T-helper 1 cell treated with Interleukin-12 subunit alpha and Interleukin-12 subunit beta and Interleukin-4 antibody, amounts not matched to agents 30 ng/mL and 1 ng/mL, for 36 hours (primary cell): ENCODE results near the gene IRAK1BP1. TPM values are rescaled to one million over a fixed set of nuclear protein-coding genes. Genes with fewer than 3 reads are reported as not detected.
"Not testable (repeated sequence)": the region's sequence is repeated elsewhere in the genome, so short reads cannot be mapped to it uniquely, and the experiment has no call there.

Experiments
- intact Hi-C: fragments of 100-400 bp; cut with micrococcal nuclease; formaldehyde crosslinking; loops from one replicate; pipeline ENCODE4 v1.15.1; 2024
- total RNA-seq: library from RNA; stranded (reverse); gene quantifications from 2 replicates; pipeline ENCODE4 v1.2.3, GENCODE V29; 2022

IRAK1BP1 gene
- 2.7 and 4.6 TPM in 2 replicates for total RNA-seq

DNA sequence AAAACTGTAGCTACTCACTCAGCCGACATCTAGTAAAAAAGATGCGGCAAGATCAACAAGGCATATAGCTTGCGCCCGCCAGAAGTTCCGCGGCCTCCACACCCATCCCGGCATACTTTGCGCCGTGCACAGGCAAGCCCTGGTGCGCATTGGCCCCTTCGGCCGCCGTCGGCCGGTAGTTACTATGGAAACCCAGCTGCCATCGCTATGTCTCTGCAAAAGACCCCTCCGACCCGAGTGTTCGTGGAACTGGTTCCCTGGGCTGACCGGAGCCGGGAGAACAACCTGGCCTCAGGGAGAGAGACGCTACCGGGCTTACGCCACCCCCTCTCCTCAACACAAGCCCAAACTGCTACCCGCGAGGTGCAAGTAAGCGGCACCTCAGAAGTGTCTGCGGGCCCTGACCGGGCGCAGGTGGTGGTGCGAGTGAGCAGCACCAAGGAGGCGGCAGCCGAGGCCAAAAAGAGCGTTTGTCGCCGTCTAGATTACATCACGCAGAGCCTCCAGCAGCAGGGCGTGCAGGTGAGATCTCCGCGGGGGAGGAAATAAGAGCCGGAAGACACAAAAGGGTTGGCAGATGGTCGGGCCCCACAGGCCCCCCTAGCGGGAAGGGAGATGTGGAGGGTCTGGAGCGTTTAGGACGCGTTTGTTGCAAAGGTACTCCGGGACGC is at the start of gene IRAK1BP1:
Gene IRAK1BP1 (plus strand): TSS at position 182 of the 671 bp plus-strand sequence. CDS start 26 bp downstream, at position 208.
- intact Hi-C loops = loop anchor here (1.0 to 10.0 kb wide), 7 partner anchors 177 to 1239 kb away; partner anchors contain the start of genes BCKDHB, HMGN3, LCA5 and PHIP

DNA sequence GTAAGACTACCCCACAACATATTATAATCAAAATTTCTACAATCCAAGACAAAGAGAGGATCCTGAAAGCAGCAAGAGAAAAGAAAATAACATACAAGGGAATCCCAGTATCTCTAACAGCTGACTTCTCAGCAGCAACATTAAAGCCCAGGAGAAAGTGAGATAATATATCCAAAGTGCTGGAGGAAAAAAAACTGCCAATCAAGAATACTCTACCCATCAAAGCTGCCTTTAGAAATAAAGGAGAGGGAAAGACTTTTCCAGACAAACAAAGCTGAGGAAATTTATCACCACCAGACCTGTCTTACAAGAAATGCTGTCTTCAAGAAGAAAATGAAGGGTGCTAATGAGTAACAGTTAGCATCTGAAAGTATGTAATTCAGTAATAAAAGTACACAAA is 43.3 kb upstream of the IRAK1BP1 start:
- intact Hi-C loops = no loop called here

- intact Hi-C loops = no loop called here
Measured at GRCh38 chr6:78829407-78829806, 37.9 kb upstream of the IRAK1BP1 start.

DNA sequence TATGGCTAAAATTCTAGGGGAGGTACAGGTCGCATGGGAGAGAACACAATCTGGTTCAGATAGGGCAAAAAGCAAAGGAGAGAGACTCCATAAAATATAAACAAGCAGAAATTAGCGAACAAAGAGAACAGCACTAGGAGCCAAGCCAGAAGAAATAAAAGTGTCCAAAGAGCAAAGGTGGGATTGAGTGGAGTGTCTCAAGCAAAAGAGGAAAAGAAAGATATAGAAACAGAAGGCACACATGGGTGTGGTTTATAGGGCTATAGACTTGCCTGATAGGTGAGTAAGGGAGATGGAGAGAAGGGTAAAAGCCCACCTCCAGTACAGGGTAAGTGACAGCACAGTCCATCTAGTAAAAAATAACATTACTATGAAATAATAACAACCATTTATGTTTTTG is 36.5 kb upstream of the IRAK1BP1 start:
- intact Hi-C loops = no loop called here

DNA sequence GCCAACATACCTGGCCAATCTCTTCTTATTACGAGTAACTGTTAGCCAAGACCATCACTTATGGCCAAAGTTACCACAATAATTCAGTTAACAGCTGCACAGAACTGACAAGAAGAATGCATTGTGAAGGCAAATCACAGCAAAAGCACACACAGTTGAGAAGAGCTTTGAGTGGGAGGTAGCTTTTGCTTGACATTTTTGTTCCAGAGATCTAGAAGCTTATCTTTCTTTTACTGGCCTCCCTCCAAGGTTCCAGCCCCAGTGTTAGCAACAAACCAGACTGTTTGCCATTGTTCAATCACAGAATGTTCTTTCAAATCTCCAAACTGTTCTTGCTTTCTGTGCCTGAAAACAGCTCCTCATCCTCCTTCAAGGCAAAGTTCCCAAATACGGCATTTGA is 35.9 kb upstream of the IRAK1BP1 start:
- intact Hi-C loops = no loop called here

DNA sequence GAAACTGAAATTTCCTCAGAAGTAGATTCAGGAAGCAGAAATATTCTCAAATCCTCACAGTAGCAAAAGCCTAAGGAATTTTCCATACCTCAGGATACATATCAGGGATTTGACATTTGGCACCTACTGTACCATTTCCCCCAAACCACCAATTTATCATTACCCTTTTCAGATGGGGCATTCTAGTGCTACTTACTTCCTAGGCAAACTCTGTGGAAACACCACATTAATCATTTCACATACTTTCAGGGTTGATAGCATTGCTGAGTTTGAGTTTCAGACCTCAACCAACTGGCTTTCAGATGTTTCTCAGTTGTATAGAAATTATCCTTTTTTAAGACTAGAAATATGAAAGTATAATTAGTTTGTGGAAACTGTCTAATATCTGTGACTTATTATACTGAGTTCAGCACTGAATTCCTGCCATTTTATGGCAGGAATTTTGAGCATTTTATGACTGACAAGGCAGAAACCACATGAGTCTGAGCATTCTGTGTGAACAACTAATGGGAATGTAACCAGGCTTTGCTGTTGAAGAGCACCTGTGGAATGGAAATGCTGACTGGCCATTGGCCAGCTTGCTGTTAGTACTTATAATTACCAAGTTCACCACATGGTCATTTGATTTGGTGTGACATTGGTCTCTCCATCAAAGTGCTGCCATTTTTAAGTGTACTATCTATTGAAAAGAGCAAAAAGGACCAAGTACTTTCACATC is 35.1 kb upstream of the IRAK1BP1 start:
- intact Hi-C loops = no loop called here

- intact Hi-C loops = no loop called here
Measured at GRCh38 chr6:78835817-78836216, 31.5 kb upstream of the IRAK1BP1 start.

GRCh38 chr6:78836598-78836997 is 30.8 kb upstream of the IRAK1BP1 start:
- intact Hi-C loops = no loop called here

DNA sequence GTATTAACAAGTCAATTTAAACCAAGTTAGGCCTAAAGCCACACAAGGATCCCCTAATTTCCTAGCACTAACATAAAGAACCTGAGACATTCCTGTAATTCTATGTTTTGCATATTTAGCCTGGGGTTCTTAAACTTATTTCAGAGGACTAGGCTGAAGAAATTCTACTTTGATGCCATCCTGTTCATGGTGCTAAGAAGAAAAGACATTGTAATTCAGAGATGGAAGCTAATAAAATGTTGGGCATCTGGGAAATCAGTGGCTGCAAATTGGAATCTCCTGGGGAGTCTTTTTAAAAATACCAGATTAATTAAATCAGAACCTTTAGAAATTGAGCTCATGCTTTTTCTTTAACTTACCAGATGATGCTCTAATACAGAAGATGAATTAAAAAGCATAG is 26.2 kb upstream of the IRAK1BP1 start:
- intact Hi-C loops = no loop called here

GRCh38 chr6:78842953-78843352 is 24.4 kb upstream of the IRAK1BP1 start:
- intact Hi-C loops = no loop called here

- intact Hi-C loops = no loop called here
Measured at GRCh38 chr6:78844899-78845298, 22.5 kb upstream of the IRAK1BP1 start.

- intact Hi-C loops = no loop called here
Measured at GRCh38 chr6:78845567-78845966, 21.8 kb upstream of the IRAK1BP1 start.

DNA sequence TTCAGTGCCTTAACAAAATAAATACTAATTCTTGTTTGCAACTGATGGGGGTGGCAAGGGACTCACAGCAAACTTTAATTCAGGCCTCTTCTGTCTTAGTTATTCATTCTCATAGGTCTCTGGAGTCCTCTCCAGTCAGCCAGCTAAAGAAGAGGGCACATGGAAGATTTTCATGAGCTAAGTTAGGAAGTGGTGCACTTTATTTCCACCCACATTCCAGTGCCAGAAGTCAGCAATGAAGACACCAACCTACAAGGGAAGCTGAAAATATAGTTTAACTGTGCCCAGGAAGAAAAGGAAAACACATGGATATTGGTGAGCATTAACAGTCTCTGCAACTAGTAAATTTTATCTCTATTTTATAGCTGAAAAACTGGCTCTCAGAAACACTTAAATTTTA is 16.7 kb upstream of the IRAK1BP1 start:
- intact Hi-C loops = no loop called here

- intact Hi-C loops = no loop called here
Measured at GRCh38 chr6:78851156-78851555, 16.2 kb upstream of the IRAK1BP1 start.

GRCh38 chr6:78854546-78854945 is 12.8 kb upstream of the IRAK1BP1 start:
- intact Hi-C loops = no loop called here

- intact Hi-C loops = not testable (repeated sequence)
Measured at GRCh38 chr6:78858339-78858938, 8.9 kb upstream of the IRAK1BP1 start.

- intact Hi-C loops = loop anchor here (10.0 kb wide), 1 partner anchor 183 kb away; no protein-coding TSS in a partner anchor
Measured at GRCh38 chr6:78861509-78861908, 5.8 kb upstream of the IRAK1BP1 start.

- intact Hi-C loops = loop anchor here (10.0 kb wide), 1 partner anchor 181 kb away; no protein-coding TSS in a partner anchor
Measured at GRCh38 chr6:78863576-78863975, 3.8 kb upstream of the IRAK1BP1 start.

DNA sequence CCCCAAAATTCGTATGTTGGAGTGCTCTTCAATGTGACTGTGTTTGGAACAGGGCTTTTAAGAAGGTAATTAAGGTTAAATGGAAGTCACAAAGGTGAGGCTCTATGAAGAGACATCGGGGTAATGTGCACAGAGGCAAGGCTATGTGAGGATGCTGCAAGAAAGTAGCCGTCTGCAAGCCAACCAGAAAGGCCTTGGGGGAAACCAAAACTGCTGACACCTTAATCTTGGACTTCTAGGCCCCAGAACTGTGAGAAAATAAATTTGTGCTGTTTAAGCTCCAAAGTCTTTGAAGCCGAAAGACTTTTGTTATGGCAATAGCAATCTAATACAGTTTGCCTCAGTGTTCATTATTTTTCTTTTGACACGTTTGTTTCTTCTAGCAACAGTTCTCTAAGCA is 2.4 kb upstream of the IRAK1BP1 start:
- intact Hi-C loops = loop anchor here (10.0 kb wide), 1 partner anchor 180 kb away; no protein-coding TSS in a partner anchor

DNA sequence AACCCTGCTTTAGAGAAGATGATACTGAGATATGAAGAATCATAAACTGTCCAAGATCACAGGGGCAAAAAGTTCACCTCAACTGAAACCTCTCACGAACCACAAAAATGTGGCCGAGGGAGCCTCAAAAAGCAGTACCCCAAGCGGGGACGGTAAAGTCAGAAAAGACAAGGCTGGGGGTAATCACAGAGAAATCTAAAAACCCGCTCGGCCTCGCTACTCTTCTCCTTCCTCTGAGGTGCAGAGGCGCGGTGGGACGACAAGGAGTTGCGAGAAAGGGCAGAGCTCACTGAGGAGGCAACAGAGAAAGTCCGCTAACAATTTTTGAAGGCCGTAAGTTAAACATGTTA is 356 bp upstream of the IRAK1BP1 start:
- intact Hi-C loops = loop anchor here (1.0 to 10.0 kb wide), 7 partner anchors 178 to 1239 kb away; partner anchors contain the start of genes BCKDHB, HMGN3, LCA5 and PHIP

DNA sequence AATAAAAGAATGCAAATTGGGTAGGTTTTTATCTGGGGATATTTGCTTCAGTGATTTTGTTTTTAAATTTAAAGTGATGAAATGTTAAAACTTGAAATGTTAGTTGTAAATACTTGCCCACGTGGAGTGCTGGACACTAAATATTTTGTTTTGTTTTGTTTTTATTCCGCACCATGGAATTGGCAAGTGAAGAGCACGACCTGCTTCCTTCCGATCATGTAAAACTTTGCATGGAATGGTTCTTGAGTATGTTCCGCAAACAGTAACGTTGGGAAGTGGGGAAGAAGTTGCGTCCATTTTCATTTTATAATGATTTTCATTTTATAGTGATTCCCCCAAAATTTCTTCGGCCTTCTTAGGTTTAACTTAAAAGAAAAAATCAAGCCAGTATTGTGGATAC is 765 bp downstream of the IRAK1BP1 start:
- intact Hi-C loops = loop anchor here (10.0 kb wide), 1 partner anchor 177 kb away; no protein-coding TSS in a partner anchor

DNA sequence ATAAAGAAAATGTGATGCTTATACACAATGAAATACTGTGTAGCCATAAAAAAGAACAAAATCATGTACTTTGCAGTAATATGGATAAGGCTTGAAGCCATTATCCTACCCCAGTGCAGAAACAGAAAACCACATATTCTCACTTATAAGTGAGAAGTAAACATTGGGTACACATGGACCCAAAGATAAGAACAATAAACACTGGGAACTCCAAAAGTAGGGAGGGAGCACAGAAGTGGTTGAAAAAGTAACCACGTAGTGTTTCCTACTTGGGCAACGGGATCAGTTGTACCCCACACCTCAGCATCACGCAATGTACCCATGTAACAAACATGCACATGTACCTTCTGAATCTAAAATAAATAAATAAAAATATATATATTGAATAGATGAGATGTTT is 8.2 kb downstream of the IRAK1BP1 start:
- intact Hi-C loops = no loop called here
